Measurements from ENCODE around the gene NHLH1.

The NHLH1 gene

GRCh38 chr1:160366731-160367515 is at the start of gene NHLH1:
Gene NHLH1 (plus strand): TSS chr1:160367071. CDS start chr1:160370732, 3,661 bp downstream.
- DNase-seq: no peak

GRCh38 chr1:160322831-160323230 is 44.0 kb upstream of the NHLH1 start:
- no peak for DNase-seq

DNA sequence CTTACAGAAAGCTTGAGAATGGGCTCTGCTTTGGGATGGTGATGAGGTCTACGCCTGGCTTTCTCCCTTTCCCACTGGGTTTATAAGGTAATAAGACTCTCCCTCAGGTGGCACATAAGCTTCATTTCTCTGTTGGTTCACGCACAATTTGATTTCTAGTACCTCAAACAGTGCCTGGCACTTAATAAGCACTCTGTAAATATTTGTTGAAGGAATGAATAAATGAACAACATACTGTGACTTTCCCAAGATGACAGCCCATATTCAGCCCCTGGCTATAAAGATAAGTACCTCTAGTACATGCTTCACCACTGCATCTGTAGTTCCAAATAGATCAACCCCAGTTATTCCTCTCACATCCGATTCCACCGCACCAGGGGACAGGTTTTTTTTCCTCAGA is 41.6 kb upstream of the NHLH1 start:
- no peak for DNase-seq

DNA sequence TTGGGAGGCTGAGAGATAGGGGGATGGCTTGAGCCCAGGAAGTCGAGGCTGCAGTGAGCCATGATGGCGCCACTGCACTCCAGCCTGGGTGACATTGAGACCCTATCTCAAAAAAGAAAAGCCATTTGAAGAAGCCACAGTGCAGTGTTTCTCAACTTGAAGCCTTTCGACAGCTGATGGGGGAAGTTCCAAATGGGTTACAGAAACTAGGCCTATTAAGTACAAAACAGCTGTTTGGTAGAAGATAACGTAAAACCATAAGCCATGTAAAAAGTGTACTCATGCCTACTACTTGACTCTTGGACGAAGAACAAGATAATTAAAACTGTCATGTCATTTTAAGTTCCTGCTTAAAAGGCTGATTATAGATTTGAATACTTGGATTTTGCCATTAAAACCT is 40.5 kb upstream of the NHLH1 start:
- DNase-seq: peak; percentile 79

GRCh38 chr1:160328184-160328583 is 38.7 kb upstream of the NHLH1 start:
- DNase-seq: no peak

GRCh38 chr1:160330119-160330518 is 36.8 kb upstream of the NHLH1 start:
- no peak for DNase-seq

- no peak for DNase-seq
Observed at GRCh38 chr1:160332516-160332915, 34.4 kb upstream of the NHLH1 start.

DNA sequence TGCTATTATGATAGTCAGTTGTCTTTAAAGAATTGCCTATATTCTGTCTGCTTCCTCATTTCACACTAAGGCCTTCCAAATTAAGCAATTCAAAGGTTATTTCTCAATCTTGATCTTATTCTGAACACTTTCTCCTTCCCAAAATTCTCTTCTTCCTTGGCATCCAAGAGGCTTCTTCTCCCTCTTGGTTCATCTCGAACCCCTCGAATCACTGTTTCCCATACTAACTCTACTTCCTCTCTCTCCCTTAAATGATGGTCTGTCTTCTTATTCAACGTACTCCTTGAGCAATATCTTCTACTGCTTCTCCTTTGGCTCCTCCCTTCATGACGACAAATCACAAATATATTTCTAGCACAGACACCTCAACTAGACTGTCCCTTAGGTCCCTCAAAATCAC is 28.3 kb upstream of the NHLH1 start:
- no peak for DNase-seq

GRCh38 chr1:160340146-160340545 is 26.7 kb upstream of the NHLH1 start:
- no peak for DNase-seq

DNA sequence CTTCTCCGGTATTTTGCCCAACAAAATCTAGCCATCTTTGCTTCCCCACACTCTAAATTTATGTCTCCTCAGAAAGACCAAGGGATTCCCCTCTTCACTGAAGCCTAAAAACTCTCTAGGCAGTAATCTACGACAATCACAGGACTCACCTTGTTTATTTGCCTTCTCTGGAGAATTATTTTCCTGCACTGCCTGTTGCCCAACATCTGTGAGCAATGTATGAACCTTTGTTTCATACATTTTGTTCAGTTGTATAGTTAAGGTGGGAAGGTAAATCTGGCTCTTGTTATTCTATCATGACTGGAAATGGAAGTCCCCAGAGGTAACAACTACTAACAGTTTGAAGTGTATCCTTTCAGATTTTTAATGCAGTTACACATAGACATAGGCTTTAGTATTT is 26.0 kb upstream of the NHLH1 start:
- no peak for DNase-seq

GRCh38 chr1:160342526-160342925 is 24.3 kb upstream of the NHLH1 start:
- peak; percentile 34 for DNase-seq

DNA sequence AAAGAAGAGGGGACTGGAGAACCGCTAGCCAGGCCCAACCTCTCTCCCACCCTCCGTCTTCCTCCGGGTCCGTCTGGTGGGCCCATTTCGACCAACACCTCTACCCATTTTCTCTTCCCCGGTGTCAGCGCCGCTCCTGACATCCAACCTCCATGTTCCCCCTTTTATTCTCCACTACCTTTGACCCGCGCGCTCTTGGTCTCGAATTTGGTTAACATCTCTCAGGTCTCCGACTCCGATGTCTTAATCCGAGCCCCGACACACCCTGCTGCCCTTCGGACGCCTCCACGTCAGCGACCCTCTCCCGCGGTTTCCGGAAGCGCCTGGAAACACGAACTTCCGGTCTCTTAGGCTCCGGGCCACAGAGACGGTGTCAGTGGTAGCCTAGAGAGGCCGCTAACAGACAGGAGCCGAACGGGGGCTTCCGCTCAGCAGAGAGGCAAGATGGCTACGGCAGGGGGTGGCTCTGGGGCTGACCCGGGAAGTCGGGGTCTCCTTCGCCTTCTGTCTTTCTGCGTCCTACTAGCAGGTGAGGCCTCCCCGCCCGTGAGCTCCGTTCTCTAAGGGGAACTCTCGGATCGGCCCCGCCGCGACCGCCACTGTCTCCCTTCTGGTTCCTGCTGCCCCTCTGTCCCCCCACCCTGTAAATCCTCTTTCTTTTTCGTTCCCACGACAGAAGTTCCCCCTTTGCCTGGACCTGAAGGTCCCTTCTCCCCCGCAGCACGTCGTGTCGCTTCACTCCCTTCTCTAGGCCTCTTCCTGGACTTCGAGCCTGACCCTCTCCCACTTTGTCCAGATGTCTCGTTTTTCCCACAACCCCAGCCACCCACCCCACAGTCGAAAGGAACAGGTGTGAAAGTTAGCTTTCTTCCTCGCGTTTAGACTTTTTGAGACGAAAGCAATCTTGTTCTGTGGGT is 23.7 kb upstream of the NHLH1 start, which contains the start of the genes COPA and NCSTN:
Gene COPA (minus strand): TSS at position 298 of the 917 bp plus-strand sequence. CDS start 80 bp downstream, at position 218.
Gene NCSTN (plus strand): TSS at position 431 of the 917 bp plus-strand sequence. CDS start 14 bp downstream, at position 445.
- peak; percentile 95 for DNase-seq

DNA sequence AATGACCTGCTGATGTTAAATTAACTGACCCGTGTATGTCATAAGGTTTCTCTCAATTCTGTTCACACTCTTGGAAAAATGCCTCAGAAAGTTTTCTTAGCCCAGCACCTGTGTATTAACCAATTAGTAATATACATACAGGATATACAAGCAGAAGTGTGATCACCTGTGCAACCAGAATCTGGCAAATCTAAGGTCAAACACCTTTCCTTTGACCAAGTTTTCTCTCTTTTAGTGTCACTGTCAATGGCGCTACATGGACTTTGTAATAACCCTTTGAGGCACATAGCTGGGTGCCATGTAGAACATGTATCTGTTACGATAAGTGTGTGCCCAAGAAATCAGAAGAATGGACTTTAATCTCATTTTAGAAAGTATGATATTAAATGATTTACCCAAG is 22.6 kb upstream of the NHLH1 start:
- DNase-seq: no peak

DNA sequence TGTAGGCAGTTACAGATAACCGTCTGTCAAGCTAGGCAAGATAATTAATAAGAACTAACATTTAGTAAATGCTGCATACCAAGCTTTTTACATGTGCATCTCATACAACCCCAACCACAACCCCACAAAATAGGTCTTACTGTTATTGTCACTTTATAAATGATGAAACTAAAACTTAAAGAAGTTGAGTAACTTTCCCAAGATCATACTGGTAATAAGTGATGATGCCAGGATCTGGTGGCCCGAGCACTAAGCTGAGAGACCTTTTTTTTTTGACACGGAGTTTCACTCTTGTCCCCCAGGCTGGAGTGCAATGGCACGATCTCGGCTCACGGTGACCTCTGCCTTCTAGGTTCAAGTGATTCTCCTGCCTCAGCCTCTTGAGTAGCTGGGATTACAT is 21.9 kb upstream of the NHLH1 start:
- no peak for DNase-seq

- DNase-seq: no peak
Observed at GRCh38 chr1:160346463-160346862, 20.4 kb upstream of the NHLH1 start.

DNA sequence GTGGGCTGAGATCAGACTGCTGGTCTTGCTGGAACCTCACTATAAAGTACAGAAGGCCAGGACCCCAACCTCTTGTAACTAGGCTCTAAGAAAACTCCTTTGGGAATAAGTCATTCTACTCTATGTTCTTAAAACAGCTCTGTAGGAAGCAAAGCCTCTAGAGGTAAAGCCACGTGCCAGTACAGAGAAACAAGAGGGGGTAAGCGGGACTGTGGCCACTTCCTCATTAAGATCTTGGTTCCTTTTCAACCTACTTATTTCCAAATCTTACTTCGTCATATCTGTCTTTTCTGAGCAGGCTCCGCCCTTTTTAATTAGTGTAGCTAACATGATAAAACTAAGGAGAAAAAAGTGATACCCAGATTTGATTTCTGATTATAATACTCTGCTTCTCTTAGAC is 19.9 kb upstream of the NHLH1 start:
- peak; percentile 22 for DNase-seq

DNA sequence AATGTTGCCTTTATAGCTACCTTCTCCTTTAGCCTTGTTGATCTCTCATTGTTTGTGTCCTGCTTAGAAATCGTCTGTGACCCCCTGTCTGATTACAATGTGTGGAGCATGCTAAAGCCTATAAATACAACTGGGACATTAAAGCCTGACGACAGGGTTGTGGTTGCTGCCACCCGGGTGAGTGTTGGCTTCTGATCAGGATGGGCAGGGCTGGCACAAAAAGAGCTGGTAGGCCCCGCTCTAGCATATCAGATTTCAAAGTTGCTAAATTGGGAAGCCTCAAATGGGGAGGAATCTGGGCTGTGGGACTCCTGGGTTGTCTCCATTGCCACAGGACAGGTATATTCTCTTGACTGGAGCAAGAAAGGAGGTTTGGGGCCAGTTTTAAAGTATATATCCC is 15.2 kb upstream of the NHLH1 start:
- DNase-seq: no peak

DNA sequence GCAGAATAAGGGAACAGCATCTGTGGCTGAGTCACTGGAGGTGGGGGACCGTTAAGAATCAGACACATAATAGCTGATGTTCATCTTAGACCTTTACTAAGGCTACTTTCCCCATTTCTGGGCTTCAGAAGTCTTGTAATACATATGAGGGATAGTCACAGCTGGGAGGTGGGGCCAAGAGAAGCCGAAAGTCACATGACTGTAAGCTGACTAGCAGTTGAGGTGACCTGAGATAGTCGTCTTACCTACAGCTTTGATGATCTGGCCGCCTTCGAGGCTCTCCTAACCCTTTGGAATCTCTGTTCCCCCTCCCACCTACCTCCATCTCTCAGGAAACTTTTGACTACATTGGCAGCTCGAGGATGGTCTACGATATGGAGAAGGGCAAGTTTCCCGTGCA is 14.3 kb upstream of the NHLH1 start:
- DNase-seq: no peak

DNA sequence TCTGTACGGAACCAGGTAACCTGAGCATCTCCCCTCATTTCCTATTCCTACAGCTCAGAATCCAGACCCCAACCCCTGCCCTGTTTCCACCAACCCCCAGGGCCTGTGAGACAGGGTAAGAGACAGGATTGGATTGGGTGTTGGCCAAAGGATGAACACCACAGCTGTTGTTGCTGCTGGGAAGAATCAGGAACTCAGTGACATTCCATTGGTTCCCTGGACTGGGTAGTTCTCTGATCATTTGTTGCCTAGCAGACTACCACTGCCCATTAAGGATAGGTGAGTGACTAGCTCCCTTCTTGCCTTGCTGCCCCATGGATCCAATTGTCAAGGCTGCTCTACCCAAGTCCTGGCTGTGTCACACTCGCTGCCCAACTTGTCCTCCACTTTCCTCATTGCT is 13.6 kb upstream of the NHLH1 start:
- no peak for DNase-seq

DNA sequence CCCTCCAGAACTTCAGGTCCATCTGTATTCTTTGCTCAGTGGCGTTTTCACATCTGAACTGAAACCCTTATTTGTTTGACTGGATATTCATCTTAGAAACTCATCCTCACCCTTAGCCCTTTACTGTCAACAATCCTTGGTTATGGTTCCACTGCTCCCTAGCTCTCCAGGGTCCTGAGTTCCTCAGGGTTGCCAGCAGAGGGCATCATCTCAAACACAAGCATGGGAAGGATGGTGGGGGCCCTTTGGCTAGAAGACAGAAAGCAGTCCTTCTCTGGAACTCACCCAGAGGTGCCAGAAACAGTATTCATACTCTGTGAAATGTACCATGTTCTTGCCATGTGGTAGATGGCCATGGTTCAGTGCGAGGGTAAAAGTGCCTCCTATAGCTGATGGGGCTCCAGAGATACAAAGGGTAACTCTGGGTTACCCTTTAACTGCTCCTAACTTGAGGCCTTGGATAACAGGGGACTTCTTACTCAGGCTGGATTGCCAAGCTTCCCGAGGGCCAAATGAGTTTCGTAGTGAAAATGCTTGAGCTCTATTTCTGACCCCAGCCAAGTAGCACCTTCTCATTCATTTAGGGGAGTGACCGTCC is 12.4 kb upstream of the NHLH1 start:
- DNase-seq: peak; percentile 44

DNA sequence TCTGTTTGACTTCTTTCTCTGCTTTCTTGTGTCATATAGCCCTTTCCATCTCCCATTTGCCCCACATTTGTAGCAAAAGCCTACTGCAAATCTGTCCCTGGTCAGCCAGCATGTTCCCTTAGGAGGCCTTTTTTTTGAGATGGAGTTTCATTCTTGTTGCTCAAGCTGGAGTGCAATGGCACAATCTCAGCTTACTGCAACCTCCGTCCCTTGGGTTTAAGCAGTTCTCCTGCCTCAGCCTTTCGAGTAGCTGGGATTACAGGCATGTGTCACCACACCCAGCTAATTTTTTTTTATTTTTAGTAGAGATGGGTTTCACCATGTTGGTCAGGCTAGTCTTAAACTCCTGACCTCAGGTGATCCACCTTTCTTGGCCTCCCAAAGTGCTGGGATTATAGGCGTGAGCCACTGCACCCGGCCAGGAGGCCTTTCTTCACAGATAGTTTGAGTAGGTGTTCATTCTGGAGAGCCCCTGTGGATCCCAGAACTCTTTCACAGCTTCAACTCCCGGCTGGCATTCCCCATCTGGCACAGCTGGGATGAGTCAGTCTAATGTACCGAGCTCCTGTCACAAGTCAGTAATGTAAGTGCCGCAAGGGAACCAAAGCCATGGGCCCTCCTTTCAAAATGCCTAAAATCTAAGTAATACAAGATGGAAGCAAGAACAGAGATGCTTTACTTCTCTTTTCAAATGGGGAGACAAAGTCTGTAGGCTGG is 9.4 kb upstream of the NHLH1 start:
- no peak for DNase-seq

DNA sequence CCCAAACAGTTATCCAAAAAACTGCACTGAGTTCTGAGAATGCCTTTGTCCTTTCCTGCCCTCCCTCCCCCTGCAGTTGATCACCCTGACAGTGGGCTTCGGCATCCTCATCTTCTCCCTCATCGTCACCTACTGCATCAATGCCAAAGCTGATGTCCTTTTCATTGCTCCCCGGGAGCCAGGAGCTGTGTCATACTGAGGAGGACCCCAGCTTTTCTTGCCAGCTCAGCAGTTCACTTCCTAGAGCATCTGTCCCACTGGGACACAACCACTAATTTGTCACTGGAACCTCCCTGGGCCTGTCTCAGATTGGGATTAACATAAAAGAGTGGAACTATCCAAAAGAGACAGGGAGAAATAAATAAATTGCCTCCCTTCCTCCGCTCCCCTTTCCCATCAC is 8.8 kb upstream of the NHLH1 start:
- DNase-seq: no peak
